Endothelial cell of umbilical vein (primary cell): ENCODE results near the gene CCDC191. TPM values are rescaled to one million over a fixed set of nuclear protein-coding genes. Genes with fewer than 3 reads are reported as not detected.

Experiments
- BruUV-seq: library from RNA; stranded (reverse); fragments of 400-500 nt; replicated peaks from 2 replicates; lab custom pipeline; 2021; lab: Mats Ljungman, UMichigan
- CTCF ChIA-PET: fragments of 300-600, 350-600 bp; sonication (Branson Sonifier 250); formaldehyde crosslinking; loops from one replicate; lab custom pipeline; 2021; ENCODE audit warnings: antibody characterized with exemption, inconsistent platforms; lab: Charles Lee
- POLR2A ChIA-PET: fragments of 300-600, 350-600 bp; sonication (Branson Sonifier 250); formaldehyde crosslinking; loops from one replicate; lab custom pipeline; 2021; ENCODE audit warnings: antibody characterized with exemption, inconsistent platforms; lab: Charles Lee
- DNase-seq: peaks from one replicate; pipeline ENCODE4 v3.0.0-alpha.2; 2011; ENCODE audit warnings: low read depth, low spot score
- FAIRE-seq: peaks from 2 replicates; lab custom pipeline; 2011; peaks lifted over from hg19 to GRCh38; lab: Jason Lieb, UNC
- H2AFZ ChIP-seq: 2 replicates; pipeline ENCODE4 v1.6.0; 2012; ENCODE audit warnings: low read depth, low read length, control low read depth, inconsistent platforms
- H3K27ac ChIP-seq: 2 replicates; pipeline ENCODE4 v1.5.1; 2011; ENCODE audit warnings: low read depth, mild to moderate bottlenecking, control low read depth, low read length, moderate library complexity; ENCODE audit not compliant: insufficient read depth
- H3K27me3 ChIP-seq, 2 experiments: 2 replicates each; pipeline versions ENCODE4 v1.6.0 to v1.6.1; 2011; ENCODE audit warnings: low read length in 2 of 2, mixed read lengths in 1 of 2; ENCODE audit not compliant: control insufficient read depth in 2 of 2, insufficient read depth in 2 of 2
- H3K36me3 ChIP-seq, 2 experiments: 2 replicates in 1 of 2; 3 replicates in 1 of 2; pipeline ENCODE4 v1.5.1; 2011; ENCODE audit warnings: low read length in 2 of 2, mild to moderate bottlenecking in 1 of 2, moderate library complexity in 1 of 2; ENCODE audit not compliant: control insufficient read depth in 2 of 2, insufficient read depth in 2 of 2; ENCODE audit errors: extremely low read depth in 1 of 2
- H3K4me1 ChIP-seq: 3 replicates; pipeline ENCODE4 v1.5.1; 2011; ENCODE audit warnings: mild to moderate bottlenecking, low read length; ENCODE audit not compliant: control insufficient read depth, insufficient read depth; ENCODE audit errors: extremely low read depth
- H3K4me2 ChIP-seq: 2 replicates; pipeline ENCODE4 v1.6.1; 2011; ENCODE audit warnings: low read length, control low read depth, mixed read lengths; ENCODE audit not compliant: insufficient read depth
- H3K4me3 ChIP-seq, 3 experiments: fragments of 200-600 bp in 1 of 3; sonication (generic), shearing (Covaris generic) in 1 of 3; replicated peaks in 1 of 3; 2 replicates each; pipeline ENCODE4 v1.5.1; 2011 to 2016; ENCODE audit warnings: control low read depth in 3 of 3, low read length in 3 of 3, mild to moderate bottlenecking in 2 of 3, inconsistent platforms in 1 of 3, low read depth in 1 of 3, moderate library complexity in 1 of 3; ENCODE audit not compliant: insufficient read depth in 1 of 3
- H3K79me2 ChIP-seq: 2 replicates; pipeline ENCODE4 v1.6.0; 2012; ENCODE audit warnings: low read length, inconsistent platforms; ENCODE audit not compliant: control insufficient read depth, insufficient read depth
- H3K9ac ChIP-seq: replicated peaks from 2 replicates; pipeline ENCODE3; 2011; ENCODE audit warnings: low read length, control low read depth; ENCODE audit not compliant: insufficient read depth; ENCODE audit errors: extremely low read depth
- H3K9me1 ChIP-seq: replicated peaks from 3 replicates; pipeline ENCODE4 v1.6.0; 2011; ENCODE audit warnings: mild to moderate bottlenecking, low read length; ENCODE audit not compliant: control insufficient read depth, insufficient read depth; ENCODE audit errors: extremely low read depth
- H3K9me3 ChIP-seq: replicated peaks from 2 replicates; pipeline ENCODE4 v1.5.1; 2012; ENCODE audit warnings: low read length, inconsistent platforms; ENCODE audit not compliant: control insufficient read depth, insufficient read depth
- H4K20me1 ChIP-seq: replicated peaks from 2 replicates; pipeline ENCODE3; 2011; ENCODE audit warnings: mild to moderate bottlenecking, low read length; ENCODE audit not compliant: control insufficient read depth, insufficient read depth; ENCODE audit errors: extremely low read depth
- CTCF ChIP-seq, 2 donors: IDR thresholded peaks; 1 replicate in 1 of 2; 2 replicates in 1 of 2; pipeline ENCODE4 v1.5.1; 2011; ENCODE audit warnings: low read length in 2 of 2, mild to moderate bottlenecking in 2 of 2, moderate library complexity in 2 of 2, control low read depth in 1 of 2, inconsistent platforms in 1 of 2, low read depth in 1 of 2; ENCODE audit not compliant: insufficient read depth in 1 of 2; ENCODE audit errors: extremely low read depth in 1 of 2
- EZH2 ChIP-seq: IDR thresholded peaks from 2 replicates; pipeline ENCODE4 v1.6.1; 2012; ENCODE audit warnings: borderline replicate concordance, low read depth, mild to moderate bottlenecking, moderate library complexity, low read length, inconsistent platforms; ENCODE audit not compliant: severe bottlenecking
- FOS ChIP-seq: IDR thresholded peaks from 2 replicates; pipeline ENCODE4 v1.6.1; 2011; ENCODE audit warnings: mild to moderate bottlenecking, low read length, moderate library complexity, borderline replicate concordance; ENCODE audit not compliant: insufficient read depth
- GATA2 ChIP-seq: IDR thresholded peaks from 2 replicates; pipeline ENCODE4 v1.7.0; 2011; ENCODE audit warnings: low read depth, mild to moderate bottlenecking, moderate library complexity, mixed read lengths, low read length; ENCODE audit not compliant: insufficient read length, insufficient read depth
- JUN ChIP-seq: IDR thresholded peaks from 2 replicates; pipeline ENCODE4 v1.6.1; 2011; ENCODE audit warnings: borderline replicate concordance, low read depth; ENCODE audit not compliant: insufficient read length, insufficient read depth
- MAX ChIP-seq: IDR thresholded peaks from 2 replicates; pipeline ENCODE4 v1.6.1; 2011; ENCODE audit not compliant: insufficient read depth, insufficient read length
- MYC ChIP-seq: IDR thresholded peaks from one replicate; pipeline ENCODE4 v1.6.1; 2011; ENCODE audit warnings: mild to moderate bottlenecking, low read depth, low read length
- POLR2A ChIP-seq: IDR thresholded peaks from 2 replicates; pipeline ENCODE4 v1.6.1; 2012; ENCODE audit warnings: low read depth, mild to moderate bottlenecking, control low read depth, low read length
- POLR2AphosphoS5 ChIP-seq: IDR thresholded peaks from 2 replicates; pipeline ENCODE4 v1.6.1; 2012; ENCODE audit warnings: low read depth, mild to moderate bottlenecking, control low read depth, low read length, moderate library complexity; ENCODE audit not compliant: insufficient read depth
- dilution Hi-C: fragments of 300-500 bp; cut with MboI; formaldehyde crosslinking; loops from one replicate; pipeline ENCODE4 v1.15.0; 2019; ENCODE audit warnings: low sequenced_read_pairs; ENCODE audit not compliant: extremely low pct_ligation_motif_present
- intact Hi-C: fragments of 100-400 bp; cut with micrococcal nuclease; formaldehyde crosslinking; loops from one replicate; pipeline ENCODE4 v1.10.0; 2022
- polyA plus RNA-seq, 4 experiments: library from polyadenylated mRNA; depleted of rRNA in 3 of 4; stranded (reverse) in 3 of 4; unstranded in 1 of 4; fragments of >200 nt; gene quantifications; 2 replicates each; pipeline versions ENCODE4 v1.2.1 to v1.2.3, GENCODE V29; 2011 to 2012; ENCODE audit warnings: missing spikeins in 1 of 4
- total RNA-seq: library from RNA; stranded (reverse); gene quantifications from 2 replicates; pipeline ENCODE4 v1.2.3, GENCODE V29; 2021

The CCDC191 gene
- total and polyA plus RNA-seq, 2 donors (not counting 3 experiments of a cell fraction or from before 2014, with no cell fraction given): 1.7 to 4.9 TPM

- TF ChIP-seq MYC (no peak), POLR2AphosphoS5 (no peak), JUN (no peak), FOS (no peak), POLR2A (no peak), MAX (no peak), GATA2 (no peak), CTCF (IDR thresholded peaks at IDR 0.05; ENCODE audit: extremely low read depth in 1 of 2, insufficient read depth in 1 of 2, low read depth in 1 of 2, low read length in 2 of 2) (no peak), EZH2 (no peak)
- CTCF ChIA-PET: no interaction called here
- H4K20me1 ChIP-seq: no peaks in the 10 kb centered on the region
- POLR2A ChIA-PET: no interaction called here
- no peaks in the 10 kb centered on the region for H3K79me2 ChIP-seq
- no peak overlapping the region for H3K9ac ChIP-seq
- dilution Hi-C loops: no loop called here
- no peak overlapping the region for H3K4me2 ChIP-seq
- FAIRE-seq: no peak
- no peak for DNase-seq
- H3K4me1 ChIP-seq: peaks cover 3% of the 10 kb centered on the region
- H3K27ac ChIP-seq: no peak overlapping the region
- H3K27me3 ChIP-seq: no peaks in the 10 kb centered on the region
- H3K9me3 ChIP-seq: no peaks in the 10 kb centered on the region
- H3K36me3 ChIP-seq: no peaks in the 10 kb centered on the region
- no peak overlapping the region for H2AFZ ChIP-seq
- H3K9me1 ChIP-seq: no peaks in the 10 kb centered on the region
- no peak overlapping the region for H3K4me3 ChIP-seq
- no TSS peak for BruUV-seq
- intact Hi-C loops: no loop called here
Measured at GRCh38 chr3:114033721-114034120, 22.6 kb downstream of the CCDC191 start.
